ENCODE measurements around the gene TPST2.

GRCh38 chr22:26621663-26622062 is 31.7 kb upstream of the TPST2 start, which contains the start of gene CRYBA4:
- no peak for TF ChIP-seq CTCF (IDR thresholded peaks at IDR 0.05; ENCODE audit: borderline replicate concordance, extremely low read depth, low read length, poor library complexity, severe bottlenecking)
- no peak for TF ChIP-seq EZH2 (IDR thresholded peaks at IDR 0.05; ENCODE audit: borderline replicate concordance, low read depth, low read length, severe bottlenecking)
